COR-L47 (cell line): ENCODE data around the gene ZNF629.

ENCODE experiments used
- DNase-seq: peaks from one replicate; lab custom pipeline; 2025; lab: John Stamatoyannopoulos, UW

The ZNF629 gene

DNA sequence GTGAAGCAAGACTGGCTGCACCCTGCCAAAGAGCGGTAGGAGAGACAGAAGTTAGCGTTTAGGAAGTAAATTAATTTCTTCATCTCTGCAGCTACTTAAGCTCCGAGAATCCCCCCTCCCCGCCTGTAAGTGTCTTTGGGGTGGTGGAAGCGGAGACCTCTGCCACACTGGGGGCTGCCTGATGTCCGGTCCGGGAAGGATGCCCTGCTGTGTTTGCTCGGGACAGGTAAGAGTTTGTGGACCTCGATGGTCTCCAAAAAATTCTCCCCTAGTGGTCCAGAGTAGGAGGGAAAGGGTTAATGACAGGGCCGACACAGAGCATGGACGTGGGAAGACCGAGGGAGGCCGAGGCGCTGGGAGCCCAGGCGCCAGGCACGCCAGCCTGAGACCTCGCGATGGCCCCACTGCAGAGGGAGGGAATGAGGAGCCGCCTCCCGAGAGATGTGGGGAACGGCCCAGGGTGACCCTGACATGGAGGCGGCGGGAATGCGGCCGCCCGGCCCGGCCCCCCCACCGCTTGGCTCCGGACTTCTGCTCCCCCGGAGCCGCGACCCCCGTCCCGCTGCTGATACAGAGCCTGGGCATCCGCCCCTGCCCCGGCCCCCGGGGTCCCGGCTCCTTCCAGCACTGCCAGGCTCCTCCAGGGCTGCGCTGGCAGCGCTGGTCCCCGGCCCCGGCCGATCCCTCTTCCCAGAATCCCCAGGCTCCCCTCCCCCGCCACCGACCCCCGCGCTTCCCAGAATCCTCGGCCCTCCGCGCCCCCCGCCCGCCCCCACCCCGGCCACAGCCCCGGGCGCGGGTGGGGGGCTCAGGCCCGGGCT is 680 bp downstream of the ZNF629 start:
- DNase-seq = no peak

DNA sequence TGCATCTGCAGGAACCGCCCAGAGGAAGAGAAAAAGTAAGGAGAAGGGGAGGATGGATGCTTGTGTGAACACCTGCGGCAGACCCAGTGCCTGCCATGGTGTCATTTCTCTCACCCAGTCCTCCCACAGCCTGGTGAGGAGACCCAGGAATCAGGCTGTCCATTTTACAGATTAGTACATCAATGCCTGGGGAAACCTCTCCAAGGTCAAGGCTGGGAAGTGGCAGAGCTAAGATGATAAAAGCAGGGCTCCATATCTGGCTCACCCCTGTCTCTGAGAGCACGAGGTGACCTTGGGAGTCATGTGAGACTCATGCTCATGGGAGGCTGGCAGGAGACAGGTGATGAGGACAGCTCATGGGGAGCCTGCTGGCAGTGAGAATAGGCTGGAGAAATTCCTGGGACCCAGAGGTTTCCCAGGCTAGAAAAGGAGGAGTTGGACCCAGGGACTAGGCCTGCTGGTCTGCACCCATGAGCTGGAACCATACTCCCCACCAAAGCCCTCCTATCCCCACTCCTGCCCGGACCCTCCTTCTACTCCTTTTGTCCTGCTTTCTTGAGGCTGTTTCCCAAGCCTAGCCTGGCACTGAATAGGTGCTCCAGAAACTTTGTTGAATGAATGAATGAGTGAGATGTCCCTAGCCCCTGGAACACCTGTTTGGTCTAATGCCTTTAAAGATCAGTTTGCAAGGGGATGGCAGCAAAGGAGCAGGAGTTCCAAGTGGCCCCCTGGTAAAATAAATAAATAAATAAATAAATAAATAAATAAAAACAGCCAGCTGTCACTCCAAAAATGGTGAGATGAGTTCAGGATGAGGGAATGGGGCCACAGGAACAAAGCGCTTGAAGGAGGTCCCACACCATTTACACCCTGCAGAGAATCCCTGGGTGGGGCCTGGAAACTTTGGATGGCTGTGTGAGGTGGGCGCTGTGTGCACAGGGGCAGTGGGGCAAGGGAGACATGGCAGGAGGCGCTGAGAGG is 1.6 kb downstream of the ZNF629 start:
- no peak for DNase-seq

DNA sequence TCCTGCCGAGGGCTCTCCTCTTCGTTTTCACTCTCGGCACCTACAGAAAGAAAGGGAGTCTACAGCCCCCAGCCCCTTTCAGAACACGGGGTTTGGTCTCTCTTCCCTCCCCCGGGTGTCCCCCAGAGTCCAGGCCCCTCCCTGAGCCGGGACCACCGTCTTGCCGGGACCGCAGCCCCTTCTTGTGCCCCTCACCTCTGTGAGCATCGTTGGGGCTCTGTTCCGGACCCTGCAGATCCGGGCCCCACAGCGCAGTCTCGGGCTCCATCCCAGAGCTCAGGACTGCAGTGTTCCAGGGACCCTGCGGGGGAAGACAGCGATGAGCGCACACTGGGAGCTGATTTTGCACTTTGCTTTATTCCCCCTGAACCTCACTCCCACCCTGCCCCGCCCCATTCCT is 2.8 kb downstream of the ZNF629 start:
- no peak for DNase-seq

DNA sequence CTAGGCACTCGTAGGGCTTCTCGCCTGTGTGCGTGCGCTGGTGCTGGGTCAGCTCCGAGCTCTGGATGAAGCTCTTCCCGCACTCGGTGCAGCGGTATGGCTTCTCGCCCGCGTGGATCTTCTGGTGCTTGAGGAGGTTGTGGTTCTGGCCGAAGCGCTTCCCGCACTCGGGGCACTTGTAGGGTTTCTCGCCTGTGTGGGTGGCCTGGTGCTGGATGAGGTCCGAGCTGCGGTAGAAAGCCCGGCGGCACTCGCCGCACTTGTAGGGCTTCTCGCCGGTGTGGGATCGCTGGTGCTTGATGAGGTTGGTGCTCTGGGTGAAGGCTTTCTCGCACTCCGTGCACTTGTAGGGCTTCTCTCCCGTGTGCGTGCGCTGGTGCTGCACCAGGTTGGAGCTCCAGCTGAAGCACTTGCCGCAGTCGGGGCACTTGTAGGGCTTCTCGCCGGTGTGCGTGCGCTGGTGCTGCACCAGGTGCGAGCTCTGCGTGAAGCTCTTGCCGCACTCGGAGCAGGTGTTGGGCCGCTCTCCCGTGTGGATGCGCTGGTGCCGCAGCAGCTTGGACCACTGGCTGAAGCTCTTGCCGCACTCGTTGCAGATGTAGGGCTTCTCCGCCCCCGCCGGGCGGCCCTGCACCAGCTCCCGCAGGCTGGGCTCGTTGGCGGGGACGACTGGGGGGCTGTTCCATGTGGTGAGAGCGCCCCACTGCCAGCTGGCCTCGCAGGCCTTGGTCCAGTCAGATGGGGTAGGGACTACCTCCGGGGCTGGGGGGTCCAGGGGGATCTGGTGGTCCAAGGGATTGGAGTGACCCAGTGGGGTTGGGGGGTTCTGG is 3.5 kb downstream of the ZNF629 start:
- DNase-seq = no peak

DNA sequence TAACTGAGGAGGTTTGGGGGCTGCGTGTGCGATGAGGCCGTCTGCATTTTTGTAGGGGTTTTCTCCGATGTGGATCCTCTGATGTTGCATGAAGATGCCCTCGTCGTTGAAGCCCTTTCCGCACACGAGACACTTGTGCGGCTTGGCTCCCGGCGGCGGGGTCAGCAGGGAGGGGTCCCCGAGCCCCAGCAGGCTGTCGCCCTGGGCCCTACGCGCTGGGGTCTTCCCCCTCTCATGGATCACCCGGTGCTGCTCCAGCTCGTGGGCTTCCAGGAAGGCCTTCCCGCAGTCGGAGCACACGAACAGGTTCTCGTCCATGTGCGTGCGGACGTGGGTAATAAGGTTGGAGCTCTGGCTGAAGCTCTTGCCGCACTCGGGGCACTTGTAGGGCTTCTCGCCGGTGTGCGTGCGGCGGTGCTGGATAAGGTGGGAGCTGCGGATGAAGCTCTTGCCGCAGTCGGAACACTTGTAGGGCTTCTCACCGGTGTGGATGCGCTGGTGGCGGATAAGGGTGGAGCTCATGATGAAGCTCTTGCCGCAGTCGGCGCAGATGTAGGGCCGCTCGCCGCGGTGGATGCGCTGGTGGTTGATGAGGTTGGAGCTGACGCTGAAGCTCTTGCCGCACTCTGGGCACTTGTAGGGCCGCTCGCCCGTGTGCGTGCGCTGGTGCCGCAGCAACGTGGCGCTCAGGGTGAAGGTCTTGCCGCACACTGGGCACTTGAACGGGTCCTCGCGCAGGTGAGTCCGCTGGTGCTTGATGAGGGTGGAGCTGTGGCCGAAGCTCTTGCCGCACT is 4.3 kb downstream of the ZNF629 start:
- no peak for DNase-seq

DNA sequence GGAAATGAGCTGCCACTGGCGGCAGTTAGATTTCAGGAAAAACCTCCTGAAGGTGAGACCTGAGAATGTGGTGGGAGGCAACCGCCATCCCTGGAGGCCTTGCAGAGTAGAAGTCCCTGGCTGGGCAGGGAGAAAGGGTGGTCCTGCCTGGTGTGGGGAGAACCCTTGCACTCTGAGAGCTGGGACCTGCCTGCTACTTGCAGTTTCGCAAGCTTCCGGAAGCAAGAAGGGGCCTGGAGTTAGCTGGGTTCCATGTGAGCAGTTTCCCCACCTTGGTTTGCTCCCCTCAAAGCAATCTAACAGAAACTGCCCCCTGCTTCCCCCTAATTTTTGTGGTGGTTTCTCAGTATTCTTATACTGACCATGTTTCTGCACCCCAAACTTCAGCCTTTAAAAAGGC is 6.5 kb downstream of the ZNF629 start:
- no peak for DNase-seq

DNA sequence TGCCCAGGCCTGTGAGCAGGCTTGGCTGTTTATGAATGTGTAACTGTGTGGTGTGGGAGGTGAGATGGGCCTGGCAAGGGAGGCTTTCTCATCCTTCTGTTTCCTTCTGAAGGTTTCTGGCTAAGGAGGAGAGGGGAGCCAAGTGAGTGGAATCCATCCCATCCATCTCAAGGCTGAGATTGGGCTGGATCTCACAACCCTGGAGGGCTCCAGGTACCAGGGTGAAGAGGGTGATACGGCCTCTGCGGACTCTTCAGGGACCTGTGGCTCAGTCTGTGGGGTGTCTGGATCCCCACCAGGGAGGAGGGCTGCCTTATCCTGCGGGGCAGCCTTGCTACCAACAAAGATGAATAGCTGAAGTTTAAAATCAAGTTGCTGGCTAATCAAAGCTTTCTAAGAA is 7.0 kb downstream of the ZNF629 start:
- DNase-seq = no peak

DNA sequence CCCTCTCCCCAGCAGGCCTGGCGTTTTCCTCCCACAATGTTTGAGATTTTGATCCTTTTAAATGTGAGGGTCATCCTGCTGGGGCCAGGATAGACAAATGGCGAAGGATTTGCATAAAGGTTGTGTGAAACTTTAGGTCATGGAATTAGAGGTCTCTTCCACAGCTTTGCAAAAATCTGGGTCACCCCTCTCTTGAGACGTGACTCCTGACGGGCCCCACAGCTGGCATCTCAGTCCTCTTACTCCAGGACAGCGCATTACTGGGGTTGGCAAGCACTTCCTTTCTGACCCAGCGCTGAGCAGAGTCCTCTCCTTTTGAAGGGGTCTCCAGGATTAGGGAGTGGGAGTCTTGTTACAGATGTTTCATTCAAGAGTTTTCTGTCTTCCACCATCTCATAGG is 7.4 kb downstream of the ZNF629 start:
- no peak for DNase-seq

DNA sequence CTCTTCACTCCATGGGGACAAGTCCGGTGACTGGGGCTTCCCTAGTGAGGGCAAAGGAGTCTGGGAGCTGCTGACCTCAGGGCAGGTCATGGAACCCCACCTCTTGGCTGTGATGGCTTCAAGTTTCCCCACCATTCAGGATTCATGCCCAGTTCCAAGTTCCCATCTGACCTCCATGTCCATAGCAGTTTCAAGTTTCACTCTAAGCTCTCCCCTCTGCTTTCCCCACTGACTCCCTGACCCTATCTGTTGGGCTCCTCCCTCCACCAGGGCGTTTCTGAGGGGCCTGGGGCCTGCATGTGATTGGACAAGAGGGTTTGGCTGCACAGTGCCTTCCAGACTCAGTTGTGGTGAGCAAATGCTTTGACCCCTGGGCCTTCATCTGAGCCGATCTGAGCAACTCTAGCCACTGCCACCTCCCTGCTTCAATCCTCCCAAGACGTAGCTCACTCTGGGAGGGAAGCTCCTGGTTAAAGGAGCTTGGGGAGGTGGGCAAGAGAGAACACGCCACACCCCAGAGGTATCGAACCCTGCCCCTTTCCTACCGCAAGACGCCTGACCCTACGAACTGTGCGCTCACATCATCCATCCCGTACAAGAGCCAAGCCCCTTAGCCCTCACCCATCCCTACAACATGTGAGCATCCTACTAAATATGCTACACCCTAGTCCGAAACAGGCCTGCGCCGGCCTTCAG is 8.3 kb downstream of the ZNF629 start:
- no peak for DNase-seq

DNA sequence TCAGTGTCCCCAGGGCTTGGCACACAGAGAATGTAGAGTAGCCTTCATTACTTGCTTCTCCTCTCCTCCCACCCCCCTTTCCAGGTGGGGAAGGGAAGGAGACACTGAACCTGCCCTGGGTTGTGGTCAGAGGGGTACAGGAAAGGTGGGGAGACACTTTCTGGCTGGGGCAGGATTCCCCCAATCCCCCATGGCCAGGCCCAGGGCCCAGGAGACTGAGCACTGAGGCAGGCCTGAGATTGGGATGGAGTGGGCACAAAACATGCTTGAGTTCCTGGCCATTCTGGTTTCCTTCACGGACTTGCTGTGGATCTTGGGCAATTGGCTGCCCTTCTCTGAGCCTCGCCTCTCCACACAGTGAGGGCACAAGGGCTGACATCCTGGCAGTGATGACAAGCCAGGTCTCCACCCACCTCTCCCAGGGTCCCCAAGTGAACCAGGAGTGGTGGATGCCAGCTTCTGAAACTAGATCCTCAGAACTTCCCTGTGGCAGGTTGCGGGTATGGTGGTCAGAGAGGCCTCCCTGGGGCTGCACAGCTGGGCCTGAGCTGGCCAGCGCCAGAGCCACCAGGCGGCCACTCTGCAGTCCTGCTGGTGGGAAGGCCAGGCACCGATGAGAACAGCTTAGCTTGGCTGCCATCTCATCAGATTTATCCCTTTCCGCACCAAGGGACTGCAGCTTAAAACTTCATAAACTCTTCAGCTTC is 9.3 kb downstream of the ZNF629 start:
- DNase-seq = no peak

DNA sequence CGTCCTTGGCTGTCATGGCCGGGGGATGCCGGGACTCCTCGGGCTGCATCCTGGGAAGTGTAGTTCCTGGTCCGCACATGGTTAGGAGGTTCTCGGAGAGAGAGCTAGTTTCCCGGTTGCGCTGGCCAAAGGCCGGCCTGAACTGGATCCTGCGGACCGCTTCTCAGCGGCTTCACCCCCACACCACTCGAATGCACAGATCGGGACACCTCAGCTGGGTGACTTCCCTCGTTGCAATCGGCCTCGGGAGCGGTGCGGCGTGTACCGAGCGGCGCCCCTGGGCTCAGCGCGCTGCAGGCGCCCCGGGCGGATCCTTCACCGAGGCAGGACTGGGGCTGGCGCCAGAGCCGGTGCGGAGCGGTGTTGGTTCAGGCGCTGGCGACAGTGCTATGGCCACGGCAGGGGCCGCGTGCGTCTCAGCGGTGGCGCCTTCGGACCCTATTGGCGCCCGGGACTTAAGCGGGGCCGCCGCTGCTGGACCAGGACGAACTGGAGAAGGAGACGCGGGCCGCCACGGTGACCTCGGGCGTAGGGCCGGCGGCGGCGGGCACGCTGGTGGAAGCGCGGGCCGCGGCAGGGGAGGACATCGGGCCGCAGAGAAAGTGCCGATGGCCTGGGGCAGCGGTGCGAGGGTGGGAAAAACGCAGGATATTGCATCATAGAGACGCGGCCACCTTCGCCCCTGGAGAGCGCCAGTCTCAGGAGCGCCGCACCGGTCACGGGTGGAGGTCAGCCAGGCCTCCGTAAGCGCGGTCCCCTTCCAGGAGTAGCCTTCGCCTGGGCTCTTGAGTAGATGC is 11.4 kb downstream of the ZNF629 start:
- DNase-seq = peak; percentile 71

DNA sequence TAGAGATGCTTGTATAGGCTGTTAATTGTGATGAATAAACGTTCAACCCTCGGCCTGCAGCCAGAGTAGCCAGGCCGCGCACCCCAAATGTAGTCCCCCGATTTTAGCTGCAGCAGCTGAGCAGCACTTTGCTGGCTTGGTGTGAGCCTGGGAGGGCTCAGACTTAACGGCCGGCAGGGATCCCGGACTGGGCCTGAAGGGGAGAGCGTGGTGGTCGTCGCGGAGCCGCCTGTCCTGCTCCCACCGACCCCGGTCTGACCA is 11.9 kb downstream of the ZNF629 start:
- no peak for DNase-seq

DNA sequence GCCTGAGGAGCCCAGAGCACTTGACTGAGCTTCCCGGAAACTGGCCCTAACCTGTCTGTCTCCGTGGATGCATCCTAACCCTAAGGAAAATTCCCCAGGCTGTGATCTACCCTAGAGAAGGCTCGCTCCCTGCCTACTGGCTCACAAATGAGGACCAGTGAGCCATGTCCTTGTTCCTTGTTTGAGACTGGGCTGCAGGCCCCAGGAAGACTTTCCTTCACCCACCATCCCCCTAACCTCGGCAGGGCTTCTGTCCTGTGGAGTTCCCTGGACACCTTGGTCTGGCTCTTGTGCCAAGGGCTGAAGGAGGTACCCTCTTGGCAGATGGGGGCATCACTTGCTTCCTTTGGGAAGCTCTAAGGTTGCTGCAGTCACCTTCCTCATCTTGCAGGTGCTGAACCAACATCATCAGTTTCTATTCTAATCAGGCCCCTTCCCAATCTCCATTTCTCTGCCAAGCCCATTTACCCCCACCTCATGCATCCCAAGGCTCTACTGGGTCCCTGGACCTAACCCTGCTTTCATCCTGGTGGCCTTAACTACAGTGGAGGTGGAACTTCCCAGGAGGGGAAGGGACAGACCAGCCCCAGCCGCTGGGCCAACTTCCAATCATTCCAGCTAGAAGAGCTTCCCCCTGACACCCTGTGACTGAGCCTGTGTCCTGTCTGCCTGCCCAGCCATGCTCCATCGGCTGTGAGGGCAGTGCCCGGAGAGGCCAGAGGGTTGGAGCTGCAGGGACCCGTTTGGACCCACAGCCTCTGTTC is 12.5 kb downstream of the ZNF629 start:
- DNase-seq = no peak

DNA sequence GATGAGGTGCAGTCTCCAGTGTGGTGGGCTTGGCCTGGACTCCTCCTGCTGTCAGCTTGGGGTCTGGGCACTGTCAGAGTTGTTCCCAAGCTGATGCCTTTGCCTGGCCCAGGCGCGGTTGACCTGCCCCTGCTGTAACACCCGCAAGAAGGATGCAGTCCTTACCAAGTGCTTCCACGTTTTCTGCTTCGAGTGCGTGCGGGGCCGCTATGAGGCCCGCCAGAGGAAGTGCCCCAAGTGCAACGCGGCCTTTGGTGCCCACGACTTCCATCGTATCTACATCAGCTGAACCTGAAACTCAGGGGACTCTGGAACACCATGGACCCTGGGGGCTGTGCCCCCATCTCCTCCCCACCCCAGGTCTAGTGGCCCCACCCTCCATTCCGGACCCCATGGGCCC is 13.2 kb downstream of the ZNF629 start:
- no peak for DNase-seq

DNA sequence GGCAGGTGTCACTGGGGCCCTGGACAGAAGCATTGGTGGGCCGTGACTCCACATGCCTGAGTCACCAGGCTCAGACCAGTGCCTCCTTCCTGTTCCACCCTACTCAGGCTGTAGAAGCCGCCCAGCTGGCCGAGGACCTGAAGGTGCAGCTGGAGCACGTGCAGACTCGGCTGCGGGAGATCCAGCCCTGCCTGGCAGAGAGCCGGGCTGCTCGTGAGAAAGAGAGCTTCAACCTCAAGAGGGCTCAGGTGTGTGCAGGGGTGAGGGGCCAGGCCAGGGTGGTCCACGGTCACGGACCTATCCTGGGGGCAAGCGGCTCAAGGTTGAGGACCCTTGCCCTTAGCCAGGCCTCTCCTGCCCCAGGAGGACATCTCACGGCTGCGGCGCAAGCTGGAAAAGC is 15.3 kb downstream of the ZNF629 start:
- DNase-seq = no peak

DNA sequence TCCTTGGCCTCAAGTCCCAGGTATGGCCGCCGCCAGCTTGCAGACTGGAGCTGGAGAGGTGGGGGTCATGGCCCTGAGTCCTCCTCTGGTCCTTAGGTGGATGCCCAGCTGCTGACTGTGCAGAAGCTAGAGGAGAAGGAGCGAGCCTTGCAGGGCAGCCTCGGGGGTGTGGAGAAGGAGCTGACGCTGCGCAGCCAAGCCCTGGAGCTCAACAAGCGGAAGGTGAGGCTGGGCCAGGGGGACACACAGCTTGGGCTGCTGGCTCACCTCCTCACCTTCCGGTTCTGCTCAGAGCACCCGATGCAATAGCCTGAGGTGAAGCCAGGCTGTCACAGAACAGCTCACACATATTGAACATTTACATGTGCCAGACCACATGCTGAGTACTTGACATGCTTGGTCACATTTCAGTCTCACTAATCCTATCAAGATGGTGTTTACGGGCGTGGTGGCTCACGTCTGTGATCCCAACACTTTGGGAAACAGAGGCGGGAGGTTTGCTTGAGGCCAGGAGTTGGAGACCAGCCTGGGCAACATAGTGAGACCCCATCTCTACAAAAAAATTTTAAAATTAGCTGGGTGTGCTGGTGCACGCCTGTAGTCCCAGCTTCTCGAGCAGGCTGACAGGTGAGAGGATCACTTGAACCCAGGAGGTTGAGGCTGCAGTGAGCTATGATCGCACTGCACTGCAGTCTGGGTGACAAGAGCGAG is 17.5 kb downstream of the ZNF629 start:
- no peak for DNase-seq

DNA sequence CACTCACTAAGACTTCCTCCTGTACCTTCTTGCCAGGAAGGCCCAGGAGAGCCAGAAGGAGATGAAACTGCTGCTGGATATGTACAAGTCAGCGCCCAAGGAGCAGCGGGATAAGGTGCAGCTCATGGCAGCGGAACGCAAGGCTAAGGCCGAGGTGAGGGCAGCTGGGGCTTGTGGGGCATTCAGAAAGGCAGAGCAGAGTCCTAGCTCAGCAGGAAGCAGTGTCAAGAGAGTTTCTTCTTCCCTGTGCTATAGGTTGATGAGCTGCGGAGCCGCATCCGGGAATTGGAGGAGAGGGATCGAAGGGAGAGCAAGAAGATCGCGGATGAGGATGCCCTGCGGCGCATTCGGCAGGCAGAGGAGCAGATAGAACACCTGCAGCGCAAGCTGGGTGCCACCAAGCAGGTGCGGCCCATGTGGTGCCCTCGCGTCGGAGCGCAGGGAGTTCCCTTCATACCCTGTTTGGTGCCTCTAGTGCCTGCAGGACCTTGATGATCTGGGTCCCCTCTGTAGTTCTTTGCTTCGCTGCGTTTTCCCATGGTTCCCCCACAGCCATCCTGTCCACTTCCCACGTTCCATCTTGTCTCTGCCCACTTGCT is 18.3 kb downstream of the ZNF629 start:
- DNase-seq = no peak
